Thoracic aorta (tissue), 2 donors: ENCODE measurements around the gene SLC25A13. TPM values are rescaled to one million over a fixed set of nuclear protein-coding genes. Genes with fewer than 3 reads are reported as not detected.

Experiments
- ATAC-seq: fragments of 150-250 bp; one replicate; pipeline ENCODE4 v1.8.0; 2017; ENCODE audit warnings: low read depth; ENCODE audit not compliant: insufficient number of reproducible peaks, low FRiP score
- DNase-seq: peaks from one replicate; pipeline ENCODE4 v3.0.0-alpha.2; 2020; ENCODE audit warnings: low spot score
- H3K27ac ChIP-seq, 2 donors: fragments of 200-600 bp; sonication (generic); 1 replicate in 1 of 2; 2 replicates in 1 of 2; pipeline ENCODE4 v1.5.1; 2016; ENCODE audit warnings: mild to moderate bottlenecking in 2 of 2, moderate library complexity in 2 of 2
- H3K27me3 ChIP-seq: fragments of 200-600 bp; sonication (generic); replicated peaks from 2 replicates; pipeline ENCODE4 v1.6.0; 2016; ENCODE audit warnings: mild to moderate bottlenecking; ENCODE audit not compliant: insufficient read depth
- H3K36me3 ChIP-seq: fragments of 200-600 bp; sonication (generic); one replicate; pipeline ENCODE4 v1.5.1; 2016
- H3K4me1 ChIP-seq, 2 donors: fragments of 200-600 bp; sonication (generic); 1 replicate in 1 of 2; 2 replicates in 1 of 2; pipeline versions ENCODE4 v1.5.1 to v1.6.0; 2016; ENCODE audit warnings: low read depth in 2 of 2, mild to moderate bottlenecking in 1 of 2; ENCODE audit not compliant: control insufficient read depth in 1 of 2
- H3K4me3 ChIP-seq: fragments of 200-600 bp; sonication (generic); 2 replicates; pipeline ENCODE4 v1.5.1; 2016; ENCODE audit warnings: mild to moderate bottlenecking
- H3K9me3 ChIP-seq: fragments of 200-600 bp; sonication (generic); 2 replicates; pipeline ENCODE4 v1.5.1; 2016
- CTCF ChIP-seq: fragments of 200-600 bp; sonication (generic); IDR thresholded peaks from one replicate; pipeline ENCODE4 v1.5.1; 2019; ENCODE audit warnings: antibody characterized with exemption
- total RNA-seq, 2 donors: library from RNA; depleted of rRNA; stranded (reverse); fragments of >200 nt; gene quantifications; one replicate each; pipeline versions ENCODE4 v1.1.0 to v1.2.3, GENCODE V29; 2016

The SLC25A13 gene
- total RNA-seq, 2 donors from 2014 or later = 18.5 to 24.2 TPM

GRCh38 chr7:96181174-96181573 lies 140.7 kb downstream of the SLC25A13 start:
- no peak for TF ChIP-seq CTCF
- H3K36me3 ChIP-seq = peaks cover 11% of the 10 kb centered on the region

GRCh38 chr7:96179837-96180236 lies 142.1 kb downstream of the SLC25A13 start:
- DNase-seq (no peak), ATAC-seq (no peak)
- peaks cover 11% of the 10 kb centered on the region for H3K36me3 ChIP-seq
- no peak for TF ChIP-seq CTCF
- H3K27ac ChIP-seq = no peak overlapping the region
- no peaks in the 10 kb centered on the region for H3K4me1 ChIP-seq
- no peak overlapping the region for H3K4me3 ChIP-seq
- H3K9me3 ChIP-seq = no peaks in the 10 kb centered on the region
- H3K27me3 ChIP-seq = no peaks in the 10 kb centered on the region

More at GRCh38 chr7:96181174-96181573, 140.7 kb downstream of the SLC25A13 start:
- ATAC-seq (no peak), DNase-seq (no peak)
- Histone ChIP-seq H3K9me3 (no peaks in the 10 kb centered on the region), H3K27me3 (no peaks in the 10 kb centered on the region), H3K4me3 (no peak overlapping the region), H3K27ac (no peak overlapping the region), H3K4me1 (no peaks in the 10 kb centered on the region)

GRCh38 chr7:96179341-96179740 lies 142.6 kb downstream of the SLC25A13 start:
- TF ChIP-seq CTCF = no peak
- no peak for ATAC-seq
- H3K36me3 ChIP-seq = peaks cover 11% of the 10 kb centered on the region

GRCh38 chr7:96178581-96178980 lies 143.3 kb downstream of the SLC25A13 start:
- ATAC-seq (no peak), DNase-seq (no peak)
- Histone ChIP-seq H3K4me1 (no peaks in the 10 kb centered on the region), H3K27ac (no peak overlapping the region), H3K4me3 (no peak overlapping the region), H3K27me3 (no peaks in the 10 kb centered on the region), H3K9me3 (no peaks in the 10 kb centered on the region), H3K36me3 (peaks cover 9% of the 10 kb centered on the region)
- TF ChIP-seq CTCF = no peak

More at GRCh38 chr7:96179341-96179740, 142.6 kb downstream of the SLC25A13 start:
- DNase-seq = no peak
- H3K27me3 ChIP-seq = no peaks in the 10 kb centered on the region
- H3K4me1 ChIP-seq = no peaks in the 10 kb centered on the region
- H3K4me3 ChIP-seq = no peak overlapping the region
- H3K9me3 ChIP-seq = no peaks in the 10 kb centered on the region
- no peak overlapping the region for H3K27ac ChIP-seq

GRCh38 chr7:96177353-96177752 lies 144.5 kb downstream of the SLC25A13 start:
- H3K4me1 ChIP-seq = no peaks in the 10 kb centered on the region
- no peaks in the 10 kb centered on the region for H3K36me3 ChIP-seq
- H3K9me3 ChIP-seq = no peaks in the 10 kb centered on the region
- DNase-seq = no peak
- no peak overlapping the region for H3K4me3 ChIP-seq
- H3K27ac ChIP-seq = no peak overlapping the region
- no peak for TF ChIP-seq CTCF
- no peak for ATAC-seq
- no peaks in the 10 kb centered on the region for H3K27me3 ChIP-seq
